HL-60/S4 (cell line): ENCODE measurements around the gene PHB1.

Source experiments
- in situ Hi-C: fragments of 300-500 bp; cut with MboI; formaldehyde crosslinking; loops from 2 replicates; pipeline ENCODE4 v1.14.3; 2022; ENCODE audit warnings: low sequenced_read_pairs

PHB1 gene

GRCh38 chr17:49359990-49360795, 54.5 kb downstream of the PHB1 start:
- in situ Hi-C loops = no loop called here

GRCh38 chr17:49358641-49359247, 55.9 kb downstream of the PHB1 start:
- in situ Hi-C loops = no loop called here

- in situ Hi-C loops = no loop called here
Observed at GRCh38 chr17:49357516-49357915, 57.2 kb downstream of the PHB1 start.

- in situ Hi-C loops = no loop called here
Observed at GRCh38 chr17:49356320-49356719, 58.4 kb downstream of the PHB1 start.
